Body of pancreas (tissue), 4 donors: ENCODE data around the gene PKIB. TPM values are rescaled to one million over a fixed set of nuclear protein-coding genes. Genes with fewer than 3 reads are reported as not detected.
"Not testable (repeated sequence)": the region's sequence is repeated elsewhere in the genome, so short reads cannot be mapped to it uniquely, and the experiment has no call there.

Source experiments
- ATAC-seq: fragments of 150-250 bp; one replicate; pipeline ENCODE4 v1.9.1; 2016
- DNase-seq, 4 donors: peaks; one replicate each; pipeline ENCODE4 v3.0.0-alpha.2; 2019
- H3K27ac ChIP-seq, 4 donors: fragments of 200-600 bp; sonication (generic); 1 replicate in 3 of 4; 2 replicates in 1 of 4; pipeline versions ENCODE4 v1.5.1 to v1.6.1; 2016 to 2019; ENCODE audit warnings: mild to moderate bottlenecking in 1 of 4, mixed read lengths in 1 of 4, moderate library complexity in 1 of 4
- H3K27me3 ChIP-seq, 2 donors: fragments of 200-600 bp; sonication (generic); one replicate each; pipeline ENCODE4 v1.6.0; 2016; ENCODE audit warnings: mild to moderate bottlenecking in 1 of 2
- H3K36me3 ChIP-seq, 2 donors: fragments of 200-600 bp; sonication (generic); replicated peaks in 1 of 2; 2 replicates each; pipeline ENCODE4 v1.5.1; 2016; ENCODE audit warnings: low read depth in 2 of 2; ENCODE audit not compliant: insufficient read depth in 1 of 2
- H3K4me1 ChIP-seq: fragments of 200-600 bp; sonication (generic); one replicate; pipeline ENCODE4 v1.6.0; 2016
- H3K4me3 ChIP-seq, 2 donors: fragments of 200-600 bp; sonication (generic); 1 replicate in 1 of 2; 2 replicates in 1 of 2; pipeline ENCODE4 v1.5.1; 2016 to 2019
- H3K9me3 ChIP-seq, 3 donors: fragments of 200-600 bp; sonication (generic); 1 replicate in 2 of 3; 2 replicates in 1 of 3; pipeline ENCODE4 v1.5.1; 2016
- POLR2A ChIP-seq, 3 donors: fragments of 450-650 bp; IDR thresholded peaks; one replicate each; pipeline ENCODE4 v1.6.1; 2016; ENCODE audit warnings: antibody characterized with exemption in 3 of 3, mild to moderate bottlenecking in 2 of 3
- WGBS, 2 donors: methylation state at CpG; one replicate each; pipeline ENCODE4 v1.1.5; 2017; 5-methylcytosine and 5-hydroxymethylcytosine counted together
- intact Hi-C: fragments of 100-400 bp; cut with DNase I; formaldehyde crosslinking; loops from one replicate; pipeline ENCODE4 v1.15.1; 2023
- total RNA-seq, 2 donors: library from RNA; depleted of rRNA; stranded (reverse); fragments of >200 nt; gene quantifications; one replicate each; pipeline ENCODE4 v1.1.0, GENCODE V29; 2016
- TF ChIP-seq, protein P1 (sequence below), 7 experiments: fragments of 450-650 bp in 4 of 7; fragments of 200-600 bp in 3 of 7; sonication (generic) in 3 of 7; IDR thresholded peaks; one replicate each; pipeline ENCODE4 v1.5.1; 2016 to 2019; ENCODE audit warnings: antibody characterized with exemption in 7 of 7

The PKIB gene
- total RNA-seq, 2 donors from 2014 or later: 13.0 TPM; not detected in 1

DNA sequence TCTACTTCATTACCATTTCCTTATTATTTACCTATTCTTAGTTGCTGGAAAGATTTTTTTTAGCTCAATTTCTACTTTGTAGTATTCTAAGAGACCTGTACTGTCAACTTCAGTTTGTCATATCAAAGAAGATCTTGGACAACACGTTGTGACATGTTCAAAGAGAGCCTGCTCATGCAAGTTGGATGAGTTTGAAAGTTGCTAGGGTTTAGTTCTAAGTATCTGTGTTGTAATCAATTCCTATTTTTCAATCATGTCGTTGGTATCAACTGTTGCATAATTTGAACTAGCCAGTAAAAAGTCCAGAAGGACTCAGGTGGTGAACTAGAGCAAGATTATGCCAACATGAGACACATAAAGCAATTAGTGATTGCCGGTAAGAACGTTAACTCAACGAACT lies 30.2 kb downstream of the PKIB start:
- H3K4me1 ChIP-seq: peaks cover 7% of the 10 kb centered on the region
- no peak overlapping the region for H3K4me3 ChIP-seq
- intact Hi-C loops: no loop called here
- no peaks in the 10 kb centered on the region for H3K36me3 ChIP-seq
- WGBS, 2 donors: 77 to 80% methylated on average over 5 of the region's 5 CpGs
- no peaks in the 10 kb centered on the region for H3K9me3 ChIP-seq
- DNase-seq: no peak
- TF ChIP-seq, protein P1, sequence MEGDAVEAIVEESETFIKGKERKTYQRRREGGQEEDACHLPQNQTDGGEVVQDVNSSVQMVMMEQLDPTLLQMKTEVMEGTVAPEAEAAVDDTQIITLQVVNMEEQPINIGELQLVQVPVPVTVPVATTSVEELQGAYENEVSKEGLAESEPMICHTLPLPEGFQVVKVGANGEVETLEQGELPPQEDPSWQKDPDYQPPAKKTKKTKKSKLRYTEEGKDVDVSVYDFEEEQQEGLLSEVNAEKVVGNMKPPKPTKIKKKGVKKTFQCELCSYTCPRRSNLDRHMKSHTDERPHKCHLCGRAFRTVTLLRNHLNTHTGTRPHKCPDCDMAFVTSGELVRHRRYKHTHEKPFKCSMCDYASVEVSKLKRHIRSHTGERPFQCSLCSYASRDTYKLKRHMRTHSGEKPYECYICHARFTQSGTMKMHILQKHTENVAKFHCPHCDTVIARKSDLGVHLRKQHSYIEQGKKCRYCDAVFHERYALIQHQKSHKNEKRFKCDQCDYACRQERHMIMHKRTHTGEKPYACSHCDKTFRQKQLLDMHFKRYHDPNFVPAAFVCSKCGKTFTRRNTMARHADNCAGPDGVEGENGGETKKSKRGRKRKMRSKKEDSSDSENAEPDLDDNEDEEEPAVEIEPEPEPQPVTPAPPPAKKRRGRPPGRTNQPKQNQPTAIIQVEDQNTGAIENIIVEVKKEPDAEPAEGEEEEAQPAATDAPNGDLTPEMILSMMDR (IDR thresholded peaks at IDR 0.05): no peak
- no peak for TF ChIP-seq POLR2A (IDR thresholded peaks at IDR 0.05)
- ATAC-seq: no peak
- H3K27ac ChIP-seq: no peak overlapping the region
- H3K27me3 ChIP-seq: no peaks in the 10 kb centered on the region

DNA sequence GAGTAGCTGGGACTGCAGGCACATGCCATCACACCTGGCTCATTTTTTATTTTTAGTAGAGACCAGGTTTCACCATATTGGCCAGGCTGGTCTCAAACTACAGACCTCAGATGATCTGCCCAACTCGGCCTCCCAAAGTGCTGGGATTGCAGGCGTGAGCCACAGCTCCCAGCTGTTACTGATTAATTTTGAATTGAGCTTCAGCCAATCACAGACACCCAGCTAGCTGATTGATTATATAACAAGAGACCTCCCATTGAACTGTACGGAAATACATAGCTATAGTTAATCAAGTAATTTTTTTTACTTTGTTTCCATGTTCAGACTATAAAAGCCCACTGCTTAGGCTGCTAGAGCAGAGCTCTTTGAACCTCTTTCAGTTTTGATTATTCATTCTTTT lies 31.6 kb downstream of the PKIB start:
- DNase-seq (peak in 1 of 4 donors; percentile 45), ATAC-seq (peak; percentile 79)
- Histone ChIP-seq H3K4me1 (peaks cover 7% of the 10 kb centered on the region), H3K27ac (no peak overlapping the region), H3K36me3 (no peaks in the 10 kb centered on the region), H3K27me3 (no peaks in the 10 kb centered on the region), H3K9me3 (no peaks in the 10 kb centered on the region), H3K4me3 (no peak overlapping the region)
- 34 to 38% methylated on average over 3 of the region's 3 CpGs for WGBS, 2 donors
- no peak for TF ChIP-seq POLR2A (IDR thresholded peaks at IDR 0.05)
- TF ChIP-seq, protein P1 (IDR thresholded peaks at IDR 0.05): no peak
- intact Hi-C loops: no loop called here

GRCh38 chr6:122642604-122643003 lies 32.4 kb downstream of the PKIB start:
- ATAC-seq, H3K27ac ChIP-seq: not testable (repeated sequence)
- WGBS, 2 donors: 88 to 95% methylated on average over 1 of the region's 1 CpG

GRCh38 chr6:122645256-122645655 lies 35.1 kb downstream of the PKIB start:
- TF ChIP-seq POLR2A (IDR thresholded peaks at IDR 0.05): no peak
- TF ChIP-seq, protein P1 (IDR thresholded peaks at IDR 0.05): no peak
- Histone ChIP-seq H3K9me3 (no peaks in the 10 kb centered on the region), H3K27me3 (no peaks in the 10 kb centered on the region), H3K4me1 (peaks cover 7% of the 10 kb centered on the region), H3K4me3 (no peak overlapping the region), H3K36me3 (no peaks in the 10 kb centered on the region), H3K27ac (no peak overlapping the region)
- ATAC-seq (no peak), DNase-seq (no peak)
- intact Hi-C loops: no loop called here
- 84 to 86% methylated on average over 4 of the region's 4 CpGs for WGBS, 2 donors

More at GRCh38 chr6:122642604-122643003, 32.4 kb downstream of the PKIB start:
- H3K9me3 ChIP-seq, H3K4me1 ChIP-seq, DNase-seq, H3K27me3 ChIP-seq, H3K4me3 ChIP-seq, intact Hi-C loops, H3K36me3 ChIP-seq: not testable (repeated sequence)

DNA sequence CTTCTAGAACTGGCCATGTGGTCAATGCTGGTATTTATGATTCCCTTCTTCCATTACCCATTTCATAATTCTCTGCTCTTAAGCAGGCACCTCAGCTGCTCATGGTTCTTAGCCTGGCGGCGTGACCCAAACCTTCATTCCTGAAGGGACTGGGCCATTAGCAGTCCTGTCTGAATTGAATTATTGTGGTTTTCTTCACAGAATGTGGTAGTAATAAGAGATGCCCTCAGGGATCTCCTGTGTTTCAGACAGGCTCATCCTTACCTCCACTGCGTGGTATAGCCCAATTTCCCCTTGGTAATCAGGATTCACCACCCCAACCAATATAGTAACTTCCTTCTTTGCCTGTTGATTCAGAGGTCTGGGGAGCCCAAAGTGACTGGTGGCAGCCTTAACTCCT lies 37.6 kb downstream of the PKIB start:
- Histone ChIP-seq H3K9me3 (no peaks in the 10 kb centered on the region), H3K27me3 (no peaks in the 10 kb centered on the region), H3K4me3 (no peak overlapping the region), H3K27ac (no peak overlapping the region), H3K36me3 (no peaks in the 10 kb centered on the region), H3K4me1 (no peaks in the 10 kb centered on the region)
- 61 to 79% methylated on average over 3 of the region's 3 CpGs for WGBS, 2 donors
- DNase-seq (no peak), ATAC-seq (no peak)
- intact Hi-C loops: no loop called here
- TF ChIP-seq POLR2A (IDR thresholded peaks at IDR 0.05): no peak
- TF ChIP-seq, protein P1 (IDR thresholded peaks at IDR 0.05): no peak
